Right lobe of liver (tissue), 6 donors: ENCODE results near the gene ICA1. TPM values are rescaled to one million over a fixed set of nuclear protein-coding genes. Genes with fewer than 3 reads are reported as not detected.

ENCODE experiments used
- ATAC-seq, 4 donors: fragments of 200-7000 bp; cut with Tn5 transposase; one replicate each; pipeline ENCODE4 v1.9.1; 2020; ENCODE audit warnings: mild to moderate bottlenecking in 4 of 4, moderate library complexity in 4 of 4
- DNase-seq, 3 donors: peaks; one replicate each; pipeline ENCODE4 v3.0.0-alpha.2; 2020
- H3K27ac ChIP-seq, 3 donors: fragments of 200-600 bp; one replicate each; pipeline ENCODE4 v1.8.0; 2022
- H3K27me3 ChIP-seq, 2 donors: fragments of 200-600 bp; one replicate each; pipeline ENCODE4 v1.8.0; 2022
- H3K36me3 ChIP-seq, 4 donors: fragments of 200-600 bp; sonication (generic) in 1 of 4; one replicate each; pipeline versions ENCODE4 v1.5.1 to v1.8.0; 2017 to 2022; ENCODE audit warnings: control low read depth in 1 of 4
- H3K4me1 ChIP-seq, 4 donors: fragments of 200-600 bp; sonication (generic) in 1 of 4; one replicate each; pipeline versions ENCODE4 v1.5.1 to v1.8.0; 2017 to 2022; ENCODE audit warnings: control low read depth in 1 of 4
- H3K4me3 ChIP-seq, 3 donors: fragments of 200-600 bp; one replicate each; pipeline ENCODE4 v1.8.0; 2022
- H3K9me3 ChIP-seq, 4 donors: fragments of 200-600 bp; sonication (generic) in 1 of 4; one replicate each; pipeline versions ENCODE4 v1.5.1 to v1.8.0; 2017 to 2022; ENCODE audit warnings: control low read depth in 1 of 4
- POLR2A ChIP-seq: fragments of 450-650 bp; IDR thresholded peaks from one replicate; pipeline ENCODE4 v1.6.1; 2017; ENCODE audit warnings: antibody characterized with exemption, mild to moderate bottlenecking
- WGBS: methylation state at CpG from one replicate; pipeline ENCODE4 v1.1.6; 2018; ENCODE audit warnings: low coverage, low lambda C conversion rate; ENCODE audit not compliant: insufficient coverage; ENCODE audit errors: missing lambda C conversion rate; 5-methylcytosine and 5-hydroxymethylcytosine counted together
- intact Hi-C, 2 donors: fragments of 100-400 bp; cut with DNase I; formaldehyde crosslinking; loops; one replicate each; pipeline versions ENCODE4 v1.11.2 to v1.14.1; 2022
- total RNA-seq, 6 experiments: library from RNA; depleted of rRNA in 2 of 6; stranded (reverse); fragments of >200 nt in 2 of 6; fragmentation: NEBNext Ultra II Directional in 3 of 6; extraction: Animal tissue kit (Norgen Biotek cat#: 25700) in 3 of 6; gene quantifications; one replicate each; pipeline versions ENCODE4 v1.1.0 to v1.2.4, GENCODE V29; 2016 to 2023
- TF ChIP-seq, protein P1 (sequence below), 4 donors: fragments of 200-600 bp in 3 of 4; fragments of 450-650 bp in 1 of 4; IDR thresholded peaks; one replicate each; pipeline versions ENCODE4 v1.5.1 to v1.8.0; 2016 to 2022; ENCODE audit warnings: antibody characterized with exemption in 4 of 4, mild to moderate bottlenecking in 2 of 4
- donor health status: DM: no; HTN: yes; CAD: no.
- donor health status: DM: no; HTN: no; CAD: no.
- donor health status: DM: no; HTN: no; CAD: no.
- donor health status: DM: no; HTN: yes; CAD: no.
- donor health status: DM: no; HTN: yes; CAD: no.

The ICA1 gene
- total RNA-seq, 6 experiments from 2014 or later: 0.95 to 15.0 (median 7.3) TPM

DNA sequence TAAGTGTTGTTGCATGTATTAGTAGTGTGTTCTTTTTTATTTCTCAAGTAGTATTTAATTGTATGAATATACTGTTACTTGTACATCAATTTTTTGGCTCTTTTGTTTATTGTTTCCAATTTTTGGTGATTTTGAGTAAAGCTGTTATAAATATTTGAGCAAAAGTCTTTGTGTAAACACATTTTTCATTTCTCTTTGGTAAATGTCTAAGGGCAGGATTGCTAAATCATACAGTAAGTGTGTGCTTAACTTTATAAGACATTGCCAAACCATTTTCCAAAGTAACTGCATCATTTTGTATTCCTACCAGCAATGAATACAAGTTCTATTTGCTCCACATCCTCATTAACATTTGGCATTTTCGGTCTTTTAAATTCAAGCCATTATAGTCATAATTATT lies 92.8 kb downstream of the ICA1 start:
- Histone ChIP-seq H3K36me3 (no peaks in the 10 kb centered on the region), H3K27ac (no peak overlapping the region), H3K4me1 (peaks cover 0 to 13% (median 0%) of the 10 kb centered on the region in 4 donors), H3K9me3 (no peaks in the 10 kb centered on the region), H3K27me3 (no peaks in the 10 kb centered on the region), H3K4me3 (no peak overlapping the region)
- TF ChIP-seq, protein P1, sequence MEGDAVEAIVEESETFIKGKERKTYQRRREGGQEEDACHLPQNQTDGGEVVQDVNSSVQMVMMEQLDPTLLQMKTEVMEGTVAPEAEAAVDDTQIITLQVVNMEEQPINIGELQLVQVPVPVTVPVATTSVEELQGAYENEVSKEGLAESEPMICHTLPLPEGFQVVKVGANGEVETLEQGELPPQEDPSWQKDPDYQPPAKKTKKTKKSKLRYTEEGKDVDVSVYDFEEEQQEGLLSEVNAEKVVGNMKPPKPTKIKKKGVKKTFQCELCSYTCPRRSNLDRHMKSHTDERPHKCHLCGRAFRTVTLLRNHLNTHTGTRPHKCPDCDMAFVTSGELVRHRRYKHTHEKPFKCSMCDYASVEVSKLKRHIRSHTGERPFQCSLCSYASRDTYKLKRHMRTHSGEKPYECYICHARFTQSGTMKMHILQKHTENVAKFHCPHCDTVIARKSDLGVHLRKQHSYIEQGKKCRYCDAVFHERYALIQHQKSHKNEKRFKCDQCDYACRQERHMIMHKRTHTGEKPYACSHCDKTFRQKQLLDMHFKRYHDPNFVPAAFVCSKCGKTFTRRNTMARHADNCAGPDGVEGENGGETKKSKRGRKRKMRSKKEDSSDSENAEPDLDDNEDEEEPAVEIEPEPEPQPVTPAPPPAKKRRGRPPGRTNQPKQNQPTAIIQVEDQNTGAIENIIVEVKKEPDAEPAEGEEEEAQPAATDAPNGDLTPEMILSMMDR (IDR thresholded peaks at IDR 0.05): no peak
- no peak for TF ChIP-seq POLR2A
- intact Hi-C loops: no loop called here
- 87% methylated on average over 1 of the region's 1 CpG for WGBS
- no peak for ATAC-seq
- DNase-seq: no peak

DNA sequence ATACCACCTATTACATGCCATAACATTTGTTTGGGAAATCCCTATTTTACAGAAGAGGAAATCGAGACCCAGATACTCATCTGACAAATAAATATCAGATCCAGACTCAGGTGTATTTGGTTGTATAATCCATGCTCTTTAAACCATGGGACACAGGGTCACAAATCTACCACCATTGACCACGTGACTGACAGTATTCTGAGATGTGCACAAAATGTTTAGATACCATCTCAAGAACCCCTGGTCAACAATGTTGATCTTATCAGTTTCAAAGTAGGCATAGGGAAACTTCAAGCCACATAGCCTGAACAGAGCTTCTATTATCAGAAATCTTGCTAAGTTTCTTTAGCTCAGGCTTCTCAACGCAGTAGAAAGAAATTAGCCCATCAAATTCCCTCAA lies 93.6 kb downstream of the ICA1 start:
- no peak for TF ChIP-seq POLR2A
- TF ChIP-seq, protein P1 (IDR thresholded peaks at IDR 0.05): no peak
- DNase-seq (no peak), ATAC-seq (no peak)
- Histone ChIP-seq H3K9me3 (no peaks in the 10 kb centered on the region), H3K4me1 (peaks cover 0 to 13% (median 0%) of the 10 kb centered on the region in 4 donors), H3K27ac (no peak overlapping the region), H3K4me3 (no peak overlapping the region), H3K36me3 (no peaks in the 10 kb centered on the region), H3K27me3 (no peaks in the 10 kb centered on the region)
- intact Hi-C loops: no loop called here
- 55% methylated on average over 3 of the region's 3 CpGs for WGBS

DNA sequence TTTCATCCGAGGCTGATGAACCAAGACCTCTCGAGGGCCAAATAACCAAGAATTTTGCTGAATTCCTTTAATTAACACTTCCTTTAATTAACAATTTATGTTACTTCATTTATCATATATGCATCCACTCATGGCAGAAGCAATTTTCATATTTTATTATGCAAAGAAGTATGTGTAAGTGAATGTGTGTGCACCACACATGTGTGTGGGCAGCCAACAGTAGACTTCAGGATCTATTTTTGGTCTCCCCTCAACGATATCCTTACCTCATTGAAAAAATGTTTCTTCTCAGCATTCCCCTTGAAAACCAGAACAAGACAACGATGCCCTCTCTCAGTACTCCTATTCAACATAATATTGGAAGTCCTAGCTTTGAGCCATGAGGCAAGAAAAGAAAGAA lies 96.8 kb downstream of the ICA1 start:
- TF ChIP-seq, protein P1 (IDR thresholded peaks at IDR 0.05): no peak
- TF ChIP-seq POLR2A: no peak
- no peak overlapping the region for H3K27ac ChIP-seq
- H3K4me1 ChIP-seq: peaks cover 0 to 4% (median 0%) of the 10 kb centered on the region in 4 donors
- no peaks in the 10 kb centered on the region for H3K9me3 ChIP-seq
- no peaks in the 10 kb centered on the region for H3K36me3 ChIP-seq
- ATAC-seq (no peak), DNase-seq (no peak)
- H3K27me3 ChIP-seq: no peaks in the 10 kb centered on the region
- intact Hi-C loops: no loop called here
- 34% methylated on average over 4 of the region's 4 CpGs for WGBS
- H3K4me3 ChIP-seq: no peak overlapping the region

DNA sequence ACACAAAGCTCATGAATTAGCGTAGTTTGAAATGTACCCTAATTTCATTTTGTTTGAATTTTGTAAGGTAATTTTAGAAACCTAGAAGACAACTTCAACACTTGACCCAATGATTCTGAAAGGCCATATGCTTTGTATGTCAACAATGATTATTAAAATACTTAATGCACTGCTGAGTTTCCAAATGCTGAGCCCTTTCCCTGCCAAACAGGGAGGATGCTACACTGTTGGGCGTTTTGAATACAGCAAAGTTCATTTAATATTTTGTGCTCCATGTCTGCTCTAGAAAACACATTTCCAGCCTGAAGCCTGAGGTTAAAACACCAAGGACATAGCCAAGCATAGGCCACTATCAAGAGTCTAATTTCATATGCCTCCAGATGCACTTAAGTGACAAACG lies 99.8 kb downstream of the ICA1 start:
- DNase-seq (no peak), ATAC-seq (no peak)
- intact Hi-C loops: no loop called here
- Histone ChIP-seq H3K27me3 (no peaks in the 10 kb centered on the region), H3K9me3 (no peaks in the 10 kb centered on the region), H3K36me3 (no peaks in the 10 kb centered on the region), H3K27ac (no peak overlapping the region), H3K4me3 (no peak overlapping the region), H3K4me1 (peaks cover 0 to 7% (median 2%) of the 10 kb centered on the region in 4 donors)
- 82% methylated on average over 3 of the region's 3 CpGs for WGBS
- no peak for TF ChIP-seq POLR2A
- TF ChIP-seq, protein P1 (IDR thresholded peaks at IDR 0.05): no peak

DNA sequence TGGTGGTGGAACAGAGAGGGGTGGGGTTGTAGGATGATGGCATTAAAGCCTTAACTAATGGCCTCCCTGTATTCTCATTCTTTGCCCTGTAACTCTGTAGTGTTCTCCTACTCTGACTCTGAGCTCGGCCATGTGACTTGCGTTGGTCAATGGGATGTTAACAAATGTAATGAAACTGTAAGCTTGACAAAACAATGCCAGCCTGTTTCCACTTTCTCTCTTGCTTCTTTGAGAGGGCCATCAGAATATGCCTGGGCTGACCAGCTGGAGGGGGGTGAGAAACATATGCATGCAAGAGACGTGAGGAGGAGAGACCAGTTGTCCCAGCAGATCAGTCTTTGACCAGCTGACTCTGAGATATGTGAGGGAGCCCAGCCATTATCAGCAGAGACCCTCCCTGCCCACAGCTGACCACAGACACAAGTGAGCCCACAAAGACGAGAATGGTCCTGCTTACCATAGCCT lies 100.6 kb downstream of the ICA1 start:
- Histone ChIP-seq H3K27ac (no peak overlapping the region), H3K36me3 (no peaks in the 10 kb centered on the region), H3K9me3 (no peaks in the 10 kb centered on the region), H3K27me3 (no peaks in the 10 kb centered on the region), H3K4me1 (peaks cover 0 to 15% (median 3%) of the 10 kb centered on the region in 4 donors), H3K4me3 (no peak overlapping the region)
- 100% methylated on average over 1 of the region's 4 CpGs for WGBS
- intact Hi-C loops: no loop called here
- TF ChIP-seq POLR2A: no peak
- TF ChIP-seq, protein P1 (IDR thresholded peaks at IDR 0.05): no peak
- ATAC-seq (no peak), DNase-seq (no peak)
